ENCODE data around the gene LIN7B.

The LIN7B gene

DNA sequence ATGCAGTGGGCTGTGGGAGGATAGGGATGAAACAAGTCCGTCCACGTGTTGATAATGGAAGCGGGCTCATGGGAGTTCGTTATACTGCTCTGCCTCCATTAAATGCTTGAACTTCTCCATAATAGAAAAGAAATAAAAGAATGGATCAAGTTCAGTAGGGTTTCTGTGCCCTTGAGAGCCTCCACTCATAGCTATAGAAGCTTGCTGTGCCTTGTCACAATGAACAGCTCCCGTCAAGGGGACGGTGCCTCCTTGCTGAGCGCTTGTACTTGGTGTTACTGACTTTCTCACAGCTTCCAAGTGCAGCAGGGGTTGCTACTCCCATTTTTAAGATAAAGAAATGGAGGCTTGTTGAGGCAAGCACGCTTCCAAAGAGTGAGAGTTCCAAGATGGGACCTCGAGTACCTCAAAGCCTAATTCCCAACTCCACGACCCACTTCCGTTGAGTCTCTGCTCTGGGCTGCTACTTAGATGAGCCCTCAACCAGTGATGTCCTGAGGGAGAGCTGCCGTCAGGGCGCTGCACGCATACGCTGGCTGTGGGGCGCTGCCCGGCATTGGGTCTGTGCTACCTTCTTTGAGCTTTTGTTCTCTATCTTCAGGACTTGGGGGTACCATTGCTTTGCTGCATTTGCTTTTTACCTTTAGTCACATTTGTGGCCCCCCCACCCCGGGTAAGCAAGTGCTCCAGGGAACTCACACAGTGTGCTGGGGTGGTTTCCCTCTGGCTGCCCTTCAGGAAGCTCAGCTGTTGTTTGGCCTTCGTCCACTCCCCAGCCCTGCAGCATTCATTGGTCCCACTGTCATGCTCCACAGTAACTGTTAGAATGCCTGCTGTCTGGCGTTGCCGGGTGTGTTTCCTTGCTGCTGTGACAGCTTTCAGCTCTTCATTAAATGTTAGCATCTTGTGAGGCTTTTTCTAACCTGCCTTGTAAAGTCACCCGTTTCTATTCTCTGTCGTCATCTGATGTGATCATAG is 19.4 kb upstream of the LIN7B start:
- DNase-seq (ENCODE audit: low read depth) = no peak

DNA sequence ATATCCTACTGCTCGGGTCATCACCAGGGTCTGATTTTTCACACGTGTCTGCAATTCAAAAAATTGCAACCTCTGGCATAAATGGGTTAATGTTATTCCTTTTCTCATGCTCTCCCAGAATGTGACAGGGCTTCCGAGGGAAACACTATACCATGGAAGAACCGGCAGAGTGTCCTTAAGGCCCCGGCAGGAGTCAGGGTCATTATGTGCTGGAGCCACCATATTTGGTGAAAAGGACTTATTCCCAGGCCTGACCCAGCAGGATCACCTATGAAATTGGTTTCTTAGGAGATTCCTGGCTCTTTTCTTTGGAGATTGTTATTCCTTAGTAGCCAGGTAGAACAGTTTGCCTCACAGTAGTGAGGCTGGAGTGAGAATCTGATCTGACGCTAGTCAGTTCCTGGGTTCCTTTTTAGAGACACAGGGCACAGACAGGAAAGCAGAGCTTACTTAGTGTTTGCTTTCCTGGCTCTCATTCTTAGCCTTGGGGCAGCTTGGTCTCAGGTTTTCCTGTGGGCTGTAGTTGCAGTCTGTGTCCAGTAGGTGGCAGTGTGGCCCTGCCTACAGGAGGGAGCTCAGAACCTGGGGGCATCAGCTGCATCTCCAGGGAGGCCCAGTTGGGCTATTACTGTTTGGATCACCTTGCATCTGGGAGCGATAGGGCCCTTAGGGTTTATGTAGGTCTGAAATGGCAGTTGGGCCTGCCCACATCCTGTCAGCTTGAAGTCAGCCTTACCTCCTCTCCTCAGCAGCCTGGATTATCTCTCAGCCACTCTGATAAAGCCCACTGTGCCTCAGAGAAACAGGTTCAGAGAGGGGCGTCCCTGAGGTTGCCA is 16.5 kb upstream of the LIN7B start:
- DNase-seq (ENCODE audit: low read depth) = no peak

DNA sequence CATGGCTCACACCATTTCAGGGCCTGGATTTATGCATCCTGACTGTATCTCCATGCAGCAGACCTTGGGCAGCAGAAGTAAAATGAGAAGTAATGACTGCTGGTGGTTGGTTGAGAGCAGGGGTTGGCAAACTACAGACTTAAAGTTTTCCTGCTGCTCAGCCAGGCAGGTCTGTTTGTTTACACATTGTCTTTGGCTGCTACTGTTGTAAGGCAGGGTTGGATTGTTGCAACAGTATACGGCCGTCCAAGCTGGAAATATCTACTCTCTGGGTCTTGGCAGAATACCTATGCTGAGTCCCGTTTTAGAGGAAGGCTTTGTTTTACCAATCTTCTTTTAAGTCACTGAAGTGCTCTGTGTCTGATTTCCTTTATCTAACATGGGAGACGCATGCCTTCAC is 15.4 kb upstream of the LIN7B start:
- no peak for DNase-seq (ENCODE audit: low read depth)

DNA sequence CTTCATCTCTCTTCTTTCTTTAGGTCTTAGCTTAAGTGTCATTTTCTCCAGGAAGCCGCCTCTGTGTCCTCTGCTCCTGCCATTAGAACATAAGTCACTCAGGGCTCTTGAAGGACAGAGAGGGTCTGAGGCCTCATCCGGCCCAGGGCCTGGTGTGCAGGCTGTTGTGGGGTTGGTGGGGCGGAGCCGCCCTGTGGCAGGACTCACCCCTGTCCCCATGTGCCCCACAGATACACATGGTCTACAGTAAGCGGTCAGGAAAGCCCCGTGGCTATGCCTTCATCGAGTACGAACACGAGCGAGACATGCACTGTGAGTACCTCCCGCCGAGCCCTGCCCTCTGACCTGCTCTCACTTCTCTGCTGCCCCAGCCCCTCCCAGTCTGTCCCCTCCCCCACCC is 13.0 kb upstream of the LIN7B start:
- no peak for DNase-seq (ENCODE audit: low read depth)

DNA sequence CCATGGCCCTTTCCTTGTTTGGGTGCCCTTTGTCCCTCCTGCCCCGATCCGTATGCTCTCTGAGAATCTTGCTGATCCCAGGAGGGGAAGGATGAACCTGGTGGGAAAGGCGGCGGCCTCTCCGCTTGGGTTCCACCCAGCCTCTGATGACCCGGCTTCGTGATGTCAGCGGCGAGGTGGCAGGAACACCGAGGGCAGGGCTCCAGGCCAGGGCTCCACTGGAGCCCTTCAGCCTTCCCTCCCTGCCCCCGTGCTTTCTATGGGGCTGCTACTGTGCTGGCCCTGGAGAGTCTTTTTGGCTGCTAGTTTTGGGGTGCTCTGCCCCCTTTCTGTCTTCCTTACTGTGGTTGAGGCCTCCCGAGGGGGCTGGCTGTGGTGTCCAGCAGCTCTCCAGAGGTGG is 11.9 kb upstream of the LIN7B start:
- no peak for DNase-seq (ENCODE audit: low read depth)

DNA sequence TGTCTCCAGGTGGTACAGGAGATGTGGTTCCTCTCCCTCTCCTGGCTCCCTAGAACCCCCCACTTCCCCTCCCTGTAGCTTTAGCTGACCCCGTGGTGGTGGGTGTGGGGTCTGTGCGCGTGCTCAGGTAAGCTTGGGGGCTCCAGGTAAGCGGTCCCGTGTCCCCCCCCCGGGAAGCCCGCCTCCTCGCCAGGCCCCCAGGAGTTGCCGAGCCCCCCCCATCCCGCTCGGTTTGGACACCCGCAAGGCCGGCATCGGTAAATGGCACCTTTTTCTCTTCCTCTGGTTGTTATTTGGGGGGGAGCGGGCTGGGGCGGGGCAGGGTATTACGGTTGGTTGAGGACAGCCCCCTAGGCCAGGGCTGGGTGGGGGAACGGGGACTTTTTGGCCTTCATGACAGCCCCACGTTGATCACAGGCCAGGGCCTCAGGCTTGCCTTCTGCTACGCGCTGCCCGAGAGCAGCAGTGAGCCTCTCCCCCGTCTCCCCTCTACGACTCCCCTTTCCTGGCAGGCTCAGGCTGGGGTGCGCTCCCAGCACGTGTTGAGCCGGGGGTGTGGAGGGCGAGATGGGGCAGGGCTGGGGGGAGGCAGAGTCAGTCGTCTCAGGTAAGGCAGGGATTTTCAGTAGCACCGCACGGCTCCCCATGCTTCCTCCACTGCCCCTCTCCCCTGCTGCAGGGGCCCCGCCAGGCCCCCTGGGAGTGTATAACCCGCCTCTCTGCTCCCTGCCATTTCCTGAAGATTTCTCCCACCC is 10.7 kb upstream of the LIN7B start:
- no peak for DNase-seq (ENCODE audit: low read depth)

DNA sequence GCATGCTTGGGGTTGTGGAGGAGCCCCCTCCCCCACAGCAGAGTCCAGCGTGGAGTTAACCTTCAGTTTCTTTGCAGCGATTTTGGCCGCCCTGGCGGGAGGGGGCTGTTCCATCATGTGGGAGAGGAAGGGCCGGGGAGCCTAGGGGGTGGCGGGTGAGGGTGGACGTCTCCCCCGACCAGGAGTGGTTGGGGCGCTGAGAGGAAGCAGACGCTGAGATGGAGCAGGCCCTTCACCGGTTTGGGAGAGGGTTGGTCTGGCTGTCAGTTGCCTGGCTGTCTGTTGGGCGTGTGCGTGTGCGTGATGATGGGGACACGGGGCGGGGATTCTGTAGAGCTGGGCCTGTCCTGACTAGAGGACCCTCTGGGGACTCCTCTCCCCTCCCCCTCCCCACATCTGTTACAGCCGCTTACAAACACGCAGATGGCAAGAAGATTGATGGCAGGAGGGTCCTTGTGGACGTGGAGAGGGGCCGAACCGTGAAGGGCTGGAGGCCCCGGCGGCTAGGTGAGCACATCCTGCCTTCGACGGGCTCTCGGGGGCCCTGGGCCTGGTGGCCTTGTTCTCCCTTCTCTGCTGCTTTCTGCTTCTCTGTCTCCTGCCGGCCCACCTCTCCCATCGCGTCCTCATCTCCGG is 9.8 kb upstream of the LIN7B start:
- DNase-seq (ENCODE audit: low read depth) = no peak

DNA sequence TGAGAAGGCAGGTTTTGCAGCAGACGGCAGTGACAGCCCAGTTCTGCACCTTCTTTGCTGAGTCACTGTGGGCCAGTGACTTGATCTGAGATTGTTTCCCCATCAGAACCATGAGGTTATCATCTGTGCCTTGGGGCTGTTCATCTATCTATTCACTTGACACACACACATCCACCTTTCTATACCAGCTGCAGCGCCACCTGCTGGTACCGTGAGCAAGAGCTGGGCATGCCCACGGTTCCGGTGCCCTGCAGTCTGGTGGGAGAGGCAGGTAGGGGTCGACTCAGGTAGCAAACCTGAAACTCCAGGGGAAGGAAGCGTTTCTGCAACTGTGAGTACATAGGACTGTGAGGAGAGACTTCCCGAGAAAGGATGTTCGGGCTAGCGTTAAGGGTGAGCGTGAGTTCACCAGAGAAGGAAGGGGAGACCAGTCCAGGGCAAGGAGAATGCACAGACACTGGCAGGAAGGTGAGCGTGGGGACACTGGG is 7.5 kb upstream of the LIN7B start:
- no peak for DNase-seq (ENCODE audit: low read depth)

DNA sequence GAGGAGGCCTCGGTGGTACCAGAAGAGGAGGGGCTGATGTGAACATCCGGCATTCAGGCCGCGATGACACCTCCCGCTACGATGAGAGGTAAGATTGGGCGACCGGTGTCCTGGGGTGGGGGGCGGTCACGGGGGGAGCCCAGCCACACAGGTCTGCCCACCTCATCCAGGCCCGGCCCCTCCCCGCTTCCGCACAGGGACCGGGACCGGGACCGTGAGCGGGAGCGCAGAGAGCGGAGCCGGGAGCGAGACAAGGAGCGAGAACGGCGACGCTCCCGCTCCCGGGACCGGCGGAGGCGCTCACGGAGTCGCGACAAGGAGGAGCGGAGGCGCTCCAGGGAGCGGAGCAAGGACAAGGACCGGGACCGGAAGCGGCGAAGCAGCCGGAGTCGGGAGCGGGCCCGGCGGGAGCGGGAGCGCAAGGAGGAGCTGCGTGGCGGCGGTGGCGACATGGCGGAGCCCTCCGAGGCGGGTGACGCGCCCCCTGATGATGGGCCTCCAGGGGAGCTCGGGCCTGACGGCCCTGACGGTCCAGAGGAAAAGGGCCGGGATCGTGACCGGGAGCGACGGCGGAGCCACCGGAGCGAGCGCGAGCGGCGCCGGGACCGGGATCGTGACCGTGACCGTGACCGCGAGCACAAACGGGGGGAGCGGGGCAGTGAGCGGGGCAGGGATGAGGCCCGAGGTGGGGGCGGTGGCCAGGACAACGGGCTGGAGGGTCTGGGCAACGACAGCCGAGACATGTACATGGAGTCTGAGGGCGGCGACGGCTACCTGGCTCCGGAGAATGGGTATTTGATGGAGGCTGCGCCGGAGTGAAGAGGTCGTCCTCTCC is 6.3 kb upstream of the LIN7B start:
- DNase-seq (ENCODE audit: low read depth) = no peak

DNA sequence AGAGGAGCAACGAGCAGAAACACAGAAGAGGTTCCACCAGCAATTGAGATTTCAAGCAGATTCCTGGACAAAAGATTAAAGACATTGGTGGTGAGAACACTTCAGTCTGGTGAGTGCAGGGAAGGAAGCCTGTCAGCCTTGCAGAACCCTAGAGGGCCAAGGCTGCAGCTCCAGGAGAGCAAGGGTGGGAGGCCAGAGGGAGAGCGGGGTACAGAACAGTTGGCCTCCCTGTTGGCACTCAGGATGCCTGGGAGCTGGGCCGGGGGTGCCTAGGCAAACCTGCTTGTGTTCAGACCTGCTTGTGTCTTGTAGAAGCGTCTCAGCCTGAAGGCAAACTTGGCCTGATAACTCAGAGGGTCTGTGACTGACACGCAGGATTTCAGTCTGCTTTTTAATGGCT is 5.1 kb upstream of the LIN7B start:
- no peak for DNase-seq (ENCODE audit: low read depth)

DNA sequence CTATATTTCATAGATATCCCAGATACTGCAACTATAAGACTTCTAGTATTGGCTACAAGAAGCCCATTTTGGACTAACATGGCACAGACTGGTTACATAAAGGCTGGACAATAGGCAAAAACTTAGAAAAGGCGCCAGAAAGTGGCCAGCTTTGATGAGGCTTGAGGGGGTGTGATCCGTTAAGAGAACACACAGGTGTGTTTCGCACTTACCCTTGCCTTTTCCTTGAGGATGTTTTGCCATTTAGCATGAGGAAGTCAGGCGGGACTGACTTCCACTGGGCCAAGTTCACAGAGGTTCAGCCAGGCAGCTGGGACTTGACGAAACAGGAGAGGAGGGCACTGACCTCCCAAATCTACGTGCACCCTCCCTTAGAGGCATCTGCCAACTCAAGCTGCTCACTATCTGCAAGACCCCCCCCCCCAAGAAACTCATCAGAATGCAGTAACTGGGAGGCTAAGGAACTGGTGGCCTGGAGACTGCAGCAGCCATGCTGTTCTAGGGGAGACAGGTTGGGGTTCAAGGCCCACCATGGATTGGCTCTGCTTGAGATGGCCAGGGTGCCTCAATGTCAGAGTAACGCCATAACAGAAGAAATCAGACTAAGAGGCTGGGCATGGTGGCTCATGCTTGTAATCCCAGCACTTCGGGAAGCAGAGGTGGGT is 4.5 kb upstream of the LIN7B start:
- no peak for DNase-seq (ENCODE audit: low read depth)

DNA sequence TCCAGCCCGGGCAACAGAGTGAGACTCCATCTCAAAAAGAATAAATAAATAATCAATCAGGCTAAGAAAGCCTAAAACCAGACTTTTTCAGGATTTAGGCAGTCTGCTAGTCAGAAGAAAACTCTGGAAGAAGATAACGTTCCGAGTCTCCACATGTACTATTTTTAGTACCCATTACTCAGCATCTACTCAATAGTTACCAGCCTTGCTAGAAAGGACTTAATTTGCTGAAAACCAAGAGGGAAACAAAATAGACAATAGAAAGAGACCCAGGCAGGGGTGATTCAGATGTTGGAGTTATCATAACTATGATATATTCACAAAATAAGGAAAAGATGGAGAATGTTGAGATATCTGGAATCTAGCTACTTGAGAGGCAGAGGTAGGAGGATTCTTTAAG is 3.6 kb upstream of the LIN7B start:
- no peak for DNase-seq (ENCODE audit: low read depth)

DNA sequence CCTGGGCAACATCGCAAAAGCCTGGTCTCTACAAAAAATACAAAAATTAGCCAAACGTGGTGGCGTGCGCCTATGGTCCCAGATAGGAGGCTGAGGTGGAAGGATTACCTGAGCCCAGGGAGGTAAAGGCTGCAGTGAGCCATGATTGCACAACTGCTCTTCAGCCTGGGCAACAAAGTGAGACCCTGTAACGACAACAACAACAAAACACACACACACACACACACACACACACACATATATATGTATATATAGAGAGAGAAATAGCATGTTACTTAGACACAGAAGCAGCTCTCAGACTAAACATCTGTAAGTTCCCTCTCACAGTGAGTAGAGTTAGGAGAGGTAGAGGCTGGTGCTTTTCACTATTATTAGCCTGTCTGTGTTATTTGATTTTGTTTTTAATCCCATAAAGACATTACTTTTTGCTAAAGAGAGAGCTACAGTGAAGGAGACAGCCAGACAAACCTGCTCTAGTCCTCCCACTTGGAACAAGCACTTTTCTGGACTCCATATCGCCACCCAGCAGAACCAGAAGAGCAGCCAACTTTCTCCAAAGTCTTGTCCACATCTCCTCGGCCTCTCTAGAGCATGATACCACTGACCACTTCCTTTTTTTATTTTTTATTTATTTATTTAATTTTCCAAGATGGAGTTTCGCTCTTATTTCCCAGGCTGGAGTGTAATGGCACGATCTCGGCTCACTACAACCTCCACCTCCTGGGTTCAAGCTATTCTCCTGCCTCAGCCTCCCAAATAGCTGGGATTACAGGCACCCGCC is 2.8 kb upstream of the LIN7B start:
- DNase-seq (ENCODE audit: low read depth) = no peak

DNA sequence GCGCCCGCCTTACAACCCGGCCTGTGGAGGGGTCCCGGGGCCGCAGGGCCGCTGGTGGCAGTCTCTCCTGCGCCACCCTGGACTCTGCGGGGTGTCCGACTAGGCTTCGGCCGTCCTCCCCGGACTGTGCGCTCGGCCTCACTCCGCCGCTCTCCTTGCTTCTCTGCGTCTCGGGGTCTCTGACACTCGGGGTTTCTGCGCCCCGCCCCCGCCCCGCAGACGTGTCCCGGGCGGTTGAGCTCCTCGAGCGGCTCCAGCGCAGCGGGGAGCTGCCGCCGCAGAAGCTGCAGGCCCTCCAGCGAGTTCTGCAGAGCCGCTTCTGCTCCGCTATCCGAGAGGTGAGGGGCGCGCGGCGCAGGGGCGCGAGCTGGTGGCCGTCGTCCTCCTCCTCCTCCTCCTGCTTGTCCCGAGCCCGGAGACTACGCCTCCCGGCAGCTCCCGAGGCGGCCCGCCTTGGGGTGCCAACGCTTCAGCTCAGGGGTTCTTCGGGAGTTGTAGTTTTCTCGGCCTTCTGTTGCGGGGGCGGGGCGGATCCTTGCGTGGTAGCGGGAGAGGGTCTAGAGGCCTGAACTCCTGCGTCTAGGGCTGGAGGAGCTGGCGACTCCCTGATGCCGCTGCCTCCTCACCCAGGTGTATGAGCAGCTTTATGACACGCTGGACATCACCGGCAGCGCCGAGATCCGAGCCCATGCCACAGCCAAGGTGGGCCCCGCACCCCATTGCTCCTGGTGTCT is 627 bp downstream of the LIN7B start:
- DNase-seq (ENCODE audit: low read depth) = no peak

DNA sequence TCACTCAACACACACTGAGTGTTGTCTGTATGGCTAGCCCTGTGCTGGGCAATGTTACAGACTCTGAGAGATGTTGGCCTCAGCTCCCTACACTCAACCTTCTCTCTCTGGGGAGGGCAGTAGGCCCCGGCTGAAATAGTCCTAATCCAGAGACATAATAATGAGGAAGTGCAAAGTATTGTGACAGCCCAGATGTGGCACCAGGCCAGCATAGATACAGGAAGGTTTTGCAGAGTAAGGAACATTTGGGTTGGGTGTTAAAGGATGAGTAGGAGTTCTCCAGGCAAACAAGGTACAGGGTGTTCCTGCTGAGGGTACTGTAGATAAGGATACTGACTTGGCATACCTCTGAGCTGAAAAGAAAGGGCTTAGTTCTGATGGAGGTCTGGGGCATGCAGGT is 2.4 kb downstream of the LIN7B start:
- no peak for DNase-seq (ENCODE audit: low read depth)

DNA sequence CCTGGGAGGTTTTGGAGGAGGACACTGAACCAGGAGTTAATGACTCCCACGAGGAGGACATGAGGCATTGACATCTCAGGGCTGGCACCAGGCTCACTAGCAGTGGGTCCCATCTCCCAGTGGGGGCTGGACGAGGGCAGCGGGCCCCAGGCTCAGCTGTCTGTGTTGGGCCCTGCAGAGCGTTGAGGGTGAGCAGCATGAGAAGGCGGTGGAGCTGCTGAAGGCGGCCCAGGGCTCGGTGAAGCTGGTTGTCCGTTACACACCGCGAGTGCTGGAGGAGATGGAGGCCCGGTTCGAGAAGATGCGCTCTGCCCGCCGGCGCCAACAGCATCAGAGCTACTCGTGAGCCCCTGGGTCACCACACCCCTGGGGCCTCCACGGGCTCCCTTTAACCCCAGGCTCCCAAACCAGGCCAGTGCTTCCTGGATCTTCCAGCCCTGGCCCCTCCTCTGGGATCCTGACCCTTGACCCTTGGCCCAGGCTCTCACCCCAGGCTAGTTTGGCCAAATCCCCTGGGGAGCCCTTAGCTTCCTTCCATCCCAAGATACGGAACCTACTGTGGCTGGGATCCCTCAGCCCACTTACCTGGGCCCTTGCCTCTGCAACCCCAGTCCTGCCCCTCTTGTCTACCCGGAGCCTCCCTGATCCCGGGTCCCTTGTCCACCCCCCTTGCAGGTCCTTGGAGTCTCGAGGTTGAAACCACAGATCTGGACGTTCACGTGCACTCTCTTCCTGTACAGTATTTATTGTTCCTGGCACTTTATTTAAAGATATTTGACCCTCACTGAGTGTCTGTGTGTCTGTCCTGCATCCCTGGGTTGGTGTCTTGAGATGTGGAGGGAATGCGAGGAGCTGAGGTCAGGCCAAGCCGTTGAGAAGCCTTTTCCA is 3.8 kb downstream of the LIN7B start:
- no peak for DNase-seq (ENCODE audit: low read depth)

DNA sequence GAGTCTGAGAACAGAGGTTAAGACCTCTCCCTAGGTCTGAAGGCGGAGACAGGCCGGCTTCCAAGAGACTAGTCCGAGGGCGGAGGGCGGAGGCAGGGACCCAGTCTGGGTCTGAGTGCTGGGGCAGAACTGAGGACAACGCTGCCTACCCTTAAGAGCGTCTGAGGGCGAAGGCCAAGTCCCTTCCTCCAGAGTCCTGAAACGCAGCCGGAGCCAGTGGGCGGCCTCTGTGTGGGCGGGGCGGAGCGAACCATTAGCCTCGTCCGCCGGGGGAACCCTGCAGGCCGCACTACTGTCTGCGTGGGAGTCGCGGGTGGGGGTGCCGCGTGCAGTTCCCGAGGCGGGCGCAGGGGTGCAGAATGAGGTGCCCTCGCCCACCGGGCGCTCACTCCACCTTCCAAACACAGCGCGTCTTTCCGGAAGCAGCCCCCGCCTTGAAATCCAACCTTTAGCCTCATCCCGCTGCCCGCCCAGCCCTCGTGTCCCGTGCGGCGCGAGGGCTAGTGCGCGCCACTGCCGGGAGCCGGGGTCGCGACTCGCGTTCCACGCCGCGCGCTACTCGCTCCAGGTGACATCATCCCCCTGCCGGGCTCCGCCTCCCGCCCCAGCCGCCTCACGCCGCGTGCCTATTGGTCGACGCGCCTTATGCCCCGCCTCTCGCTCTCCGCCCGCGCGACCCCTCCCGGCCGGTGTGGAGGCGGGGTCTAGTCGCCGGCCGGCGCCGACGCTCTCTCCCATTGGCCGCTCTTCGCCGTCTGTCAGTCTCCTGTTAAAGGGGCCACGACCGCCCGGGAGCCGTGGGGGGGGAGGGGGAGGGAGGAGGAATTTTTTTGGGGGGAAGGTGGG is 4.6 kb downstream of the LIN7B start, which contains the start of gene C19orf73:
Gene C19orf73, minus strand, starts transcription at position 579 of the 846 bp plus-strand sequence. Its CDS starts 121 bp downstream, at position 458.
- DNase-seq (ENCODE audit: low read depth) = no peak
